Neuronal stem cell (in vitro differentiated cells): ENCODE measurements around the gene TVP23A.
"Not testable (repeated sequence)": the region's sequence is repeated elsewhere in the genome, so short reads cannot be mapped to it uniquely, and the experiment has no call there.

ENCODE experiments used
- DNase-seq: peaks from one replicate; pipeline ENCODE4 v3.0.0-alpha.2; 2013; ENCODE audit warnings: low spot score
- H2AFZ ChIP-seq: one replicate; pipeline ENCODE4 v1.6.1; 2013; ENCODE audit warnings: mild to moderate bottlenecking, low read length, inconsistent platforms
- H2AK5ac ChIP-seq: 2 replicates; pipeline ENCODE4 v1.6.1; 2013; ENCODE audit warnings: low read depth, mild to moderate bottlenecking, inconsistent platforms, low read length, moderate library complexity, mixed read lengths
- H2BK120ac ChIP-seq: 2 replicates; pipeline ENCODE4 v1.6.1; 2013; ENCODE audit warnings: low read depth, mild to moderate bottlenecking, inconsistent platforms, low read length, moderate library complexity, mixed read lengths
- H2BK12ac ChIP-seq: one replicate; pipeline ENCODE4 v1.6.1; 2013; ENCODE audit warnings: low read length, inconsistent platforms
- H2BK15ac ChIP-seq: 2 replicates; pipeline ENCODE4 v1.6.1; 2013; ENCODE audit warnings: mild to moderate bottlenecking, low read length, inconsistent platforms, mixed read lengths
- H2BK5ac ChIP-seq: one replicate; pipeline ENCODE4 v1.6.1; 2013; ENCODE audit warnings: inconsistent platforms, mild to moderate bottlenecking, low read length, moderate library complexity
- H3K14ac ChIP-seq: one replicate; pipeline ENCODE4 v1.6.1; 2013; ENCODE audit warnings: low read length, inconsistent platforms
- H3K18ac ChIP-seq: 2 replicates; pipeline ENCODE4 v1.6.1; 2013; ENCODE audit warnings: low read length, inconsistent platforms
- H3K23ac ChIP-seq: 2 replicates; pipeline ENCODE4 v1.6.1; 2013; ENCODE audit warnings: low read depth, mild to moderate bottlenecking, mixed read lengths, low read length, inconsistent platforms; ENCODE audit not compliant: poor library complexity
- H3K27ac ChIP-seq: replicated peaks from 3 replicates; pipeline ENCODE4 v1.5.1; 2013; ENCODE audit warnings: low read length, inconsistent platforms
- H3K27me3 ChIP-seq, 3 experiments: 2 replicates each; pipeline ENCODE4 v1.6.1; 2013; ENCODE audit warnings: low read length in 3 of 3, mild to moderate bottlenecking in 2 of 3, inconsistent platforms in 1 of 3, low read depth in 1 of 3, mixed read lengths in 1 of 3, moderate library complexity in 1 of 3; ENCODE audit not compliant: control insufficient read depth in 3 of 3, insufficient read depth in 3 of 3
- H3K36me3 ChIP-seq, 2 donors: replicated peaks in 1 of 2; 2 replicates each; pipeline ENCODE4 v1.6.1; 2013; ENCODE audit warnings: low read length in 2 of 2; ENCODE audit not compliant: control insufficient read depth in 2 of 2, insufficient read depth in 2 of 2
- H3K4ac ChIP-seq: 2 replicates; pipeline ENCODE4 v1.6.1; 2013; ENCODE audit warnings: inconsistent platforms, mild to moderate bottlenecking, low read length, moderate library complexity
- H3K4me1 ChIP-seq, 2 donors: 1 replicate in 1 of 2; 2 replicates in 1 of 2; pipeline ENCODE4 v1.6.1; 2013; ENCODE audit warnings: low read length in 2 of 2, low read depth in 1 of 2; ENCODE audit not compliant: control insufficient read depth in 2 of 2, insufficient read depth in 1 of 2
- H3K4me2 ChIP-seq: one replicate; pipeline ENCODE4 v1.6.1; 2013; ENCODE audit warnings: mild to moderate bottlenecking, low read length, inconsistent platforms; ENCODE audit not compliant: insufficient read depth, poor library complexity, severe bottlenecking
- H3K4me3 ChIP-seq, 2 donors: 2 replicates each; pipeline ENCODE4 v1.5.1; 2013; ENCODE audit warnings: low read length in 2 of 2, mild to moderate bottlenecking in 2 of 2, inconsistent platforms in 1 of 2, moderate library complexity in 1 of 2
- H3K79me1 ChIP-seq: one replicate; pipeline ENCODE4 v1.6.1; 2013; ENCODE audit warnings: low read depth, mild to moderate bottlenecking, inconsistent platforms, low read length, moderate library complexity
- H3K9ac ChIP-seq: one replicate; pipeline ENCODE4 v1.6.1; 2013; ENCODE audit warnings: mild to moderate bottlenecking, low read depth, low read length, inconsistent platforms; ENCODE audit not compliant: poor library complexity
- H3K9me3 ChIP-seq, 2 donors: replicated peaks in 1 of 2; 2 replicates each; pipeline versions ENCODE3 to v1.6.1; 2013; ENCODE audit warnings: low read length in 2 of 2, mild to moderate bottlenecking in 2 of 2, inconsistent platforms in 1 of 2, low read depth in 1 of 2, mixed read lengths in 1 of 2, moderate library complexity in 1 of 2; ENCODE audit not compliant: control insufficient read depth in 2 of 2, insufficient read depth in 1 of 2
- H4K8ac ChIP-seq: one replicate; pipeline ENCODE4 v1.6.1; 2013; ENCODE audit warnings: low read depth, mild to moderate bottlenecking, inconsistent platforms, low read length, moderate library complexity
- H4K91ac ChIP-seq: one replicate; pipeline ENCODE4 v1.6.1; 2013; ENCODE audit warnings: low read length, low read depth, mild to moderate bottlenecking, inconsistent platforms; ENCODE audit not compliant: poor library complexity
- WGBS, 2 donors: extraction: QIAGEN DNeasy Blood & Tissue Kit; methylation state at CpG; one replicate each; pipeline ENCODE4 v1.1.7; 2013; ENCODE audit warnings: missing lambda C conversion rate in 2 of 2, mixed read lengths in 1 of 2; ENCODE audit not compliant: insufficient read length in 2 of 2, insufficient replicate concordance in 1 of 2; ENCODE audit errors: extremely low coverage in 2 of 2; 5-methylcytosine and 5-hydroxymethylcytosine counted together

The TVP23A gene

GRCh38 chr16:10833271-10833670, 14.7 kb upstream of the TVP23A start:
- Histone ChIP-seq H3K4me2 (no peak overlapping the region), H3K14ac (no peak overlapping the region), H2BK5ac (no peak overlapping the region), H2BK120ac (no peak overlapping the region), H3K9ac (no peak overlapping the region), H4K8ac (no peak overlapping the region), H3K36me3 (no peaks in the 10 kb centered on the region), H2BK12ac (no peak overlapping the region), H3K4me1 (no peaks in the 10 kb centered on the region), H2AFZ (no peak overlapping the region), H3K4me3 (no peak overlapping the region), H3K4ac (no peak overlapping the region), H3K9me3 (no peaks in the 10 kb centered on the region), H3K79me1 (no peaks in the 10 kb centered on the region), H2AK5ac (no peak overlapping the region), H3K23ac (no peak overlapping the region), H3K27ac (no peak overlapping the region), H4K91ac (no peak overlapping the region), H3K27me3 (peaks cover 0 to 22% (median 0%) of the 10 kb centered on the region in 3 experiments), H2BK15ac (no peak overlapping the region), H3K18ac (no peak overlapping the region)
- DNase-seq = no peak
- no CpG with 5 or more reads among the region's 5 CpGs for WGBS, 2 donors

- Histone ChIP-seq H3K4me3 (no peak overlapping the region), H3K9me3 (no peaks in the 10 kb centered on the region), H2BK5ac (no peak overlapping the region), H3K9ac (no peak overlapping the region), H2BK12ac (no peak overlapping the region), H3K36me3 (no peaks in the 10 kb centered on the region), H3K27me3 (peaks cover 0 to 11% (median 0%) of the 10 kb centered on the region in 3 experiments), H2BK15ac (no peak overlapping the region), H3K27ac (no peak overlapping the region), H3K4me2 (no peak overlapping the region), H4K8ac (no peak overlapping the region), H4K91ac (no peak overlapping the region), H3K18ac (no peak overlapping the region), H3K4me1 (peaks cover 0 to 3% of the 10 kb centered on the region in 2 donors), H2AK5ac (no peak overlapping the region), H3K79me1 (no peaks in the 10 kb centered on the region), H2AFZ (no peak overlapping the region), H3K23ac (no peak overlapping the region), H3K14ac (peak overlapping the region; percentile 25), H2BK120ac (no peak overlapping the region), H3K4ac (no peak overlapping the region)
- WGBS, 2 donors = no CpG with 5 or more reads among the region's 10 CpGs
- DNase-seq = no peak
These were observed 13.6 kb upstream of the TVP23A start for GRCh38 chr16:10831894-10832886.

- H3K23ac ChIP-seq, H3K18ac ChIP-seq, H3K4me3 ChIP-seq, H2BK120ac ChIP-seq, H3K27me3 ChIP-seq, H2BK5ac ChIP-seq, H4K8ac ChIP-seq, H3K14ac ChIP-seq, H2BK12ac ChIP-seq, H2AFZ ChIP-seq, H3K36me3 ChIP-seq, H3K4ac ChIP-seq, H3K9me3 ChIP-seq, H3K79me1 ChIP-seq, H2BK15ac ChIP-seq, H4K91ac ChIP-seq, H3K9ac ChIP-seq, H2AK5ac ChIP-seq, H3K4me2 ChIP-seq, DNase-seq, H3K4me1 ChIP-seq, H3K27ac ChIP-seq: not testable (repeated sequence)
These were observed 11.6 kb upstream of the TVP23A start for GRCh38 chr16:10830240-10830639.

DNA sequence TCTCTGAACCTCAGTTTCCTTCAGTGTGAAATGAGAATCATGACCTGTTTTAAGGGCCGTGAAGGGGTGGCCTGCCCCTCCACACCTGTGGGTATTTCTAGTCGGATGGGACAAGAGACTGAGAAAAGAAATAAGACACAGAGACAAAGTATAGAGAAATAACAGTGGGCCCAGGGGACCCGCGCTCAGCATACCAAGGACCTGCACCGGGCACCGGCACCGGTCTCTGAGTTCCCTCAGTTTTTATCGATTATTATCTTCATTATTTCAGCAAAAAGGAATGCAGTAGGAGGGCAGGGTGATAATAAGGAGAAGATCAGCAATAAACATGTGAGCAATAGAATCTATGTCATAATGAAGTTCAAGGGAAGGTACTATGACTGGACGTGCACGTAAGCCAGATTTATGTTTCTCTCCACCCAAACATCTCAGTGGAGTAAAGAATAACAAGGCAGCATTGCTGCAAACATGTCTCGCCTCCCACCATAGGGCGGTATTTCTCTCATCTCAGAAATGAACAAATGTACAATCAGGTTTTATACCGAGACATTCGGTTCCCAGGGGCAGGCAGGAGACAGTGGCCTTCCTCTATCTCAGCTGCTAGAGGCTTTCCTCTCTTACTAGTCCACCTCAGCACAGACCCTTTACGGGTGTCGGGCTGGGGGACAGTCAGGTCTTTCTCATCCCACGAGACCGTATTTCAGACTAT, 10.9 kb upstream of the TVP23A start:
- H3K4ac ChIP-seq, H3K27me3 ChIP-seq, H3K27ac ChIP-seq, DNase-seq, H3K9ac ChIP-seq, H3K18ac ChIP-seq, H3K23ac ChIP-seq, H3K4me2 ChIP-seq, H2BK5ac ChIP-seq, H3K79me1 ChIP-seq, H3K14ac ChIP-seq, H3K36me3 ChIP-seq, H2AFZ ChIP-seq, H2BK12ac ChIP-seq, H2BK120ac ChIP-seq, H2AK5ac ChIP-seq, H3K4me3 ChIP-seq, H4K91ac ChIP-seq, H4K8ac ChIP-seq, H3K9me3 ChIP-seq, H3K4me1 ChIP-seq, H2BK15ac ChIP-seq: not testable (repeated sequence)
- no CpG with 5 or more reads among the region's 18 CpGs for WGBS, 2 donors
